Prostate gland (tissue), 2 donors: Measurements from ENCODE around the gene SCAMP4.

ENCODE experiments used
- CTCF ChIP-seq, 4 experiments: fragments of 200-600 bp in 2 of 4; fragments of 450-650 bp in 2 of 4; sonication (generic) in 2 of 4; IDR thresholded peaks; 1 replicate in 3 of 4; 2 replicates in 1 of 4; pipeline ENCODE4 v1.5.1; 2016 to 2019; ENCODE audit warnings: antibody characterized with exemption in 4 of 4, mild to moderate bottlenecking in 2 of 4, moderate library complexity in 2 of 4
- POLR2A ChIP-seq: fragments of 450-650 bp; IDR thresholded peaks from one replicate; pipeline ENCODE4 v1.6.1; 2016; ENCODE audit warnings: antibody characterized with exemption, mild to moderate bottlenecking

DNA sequence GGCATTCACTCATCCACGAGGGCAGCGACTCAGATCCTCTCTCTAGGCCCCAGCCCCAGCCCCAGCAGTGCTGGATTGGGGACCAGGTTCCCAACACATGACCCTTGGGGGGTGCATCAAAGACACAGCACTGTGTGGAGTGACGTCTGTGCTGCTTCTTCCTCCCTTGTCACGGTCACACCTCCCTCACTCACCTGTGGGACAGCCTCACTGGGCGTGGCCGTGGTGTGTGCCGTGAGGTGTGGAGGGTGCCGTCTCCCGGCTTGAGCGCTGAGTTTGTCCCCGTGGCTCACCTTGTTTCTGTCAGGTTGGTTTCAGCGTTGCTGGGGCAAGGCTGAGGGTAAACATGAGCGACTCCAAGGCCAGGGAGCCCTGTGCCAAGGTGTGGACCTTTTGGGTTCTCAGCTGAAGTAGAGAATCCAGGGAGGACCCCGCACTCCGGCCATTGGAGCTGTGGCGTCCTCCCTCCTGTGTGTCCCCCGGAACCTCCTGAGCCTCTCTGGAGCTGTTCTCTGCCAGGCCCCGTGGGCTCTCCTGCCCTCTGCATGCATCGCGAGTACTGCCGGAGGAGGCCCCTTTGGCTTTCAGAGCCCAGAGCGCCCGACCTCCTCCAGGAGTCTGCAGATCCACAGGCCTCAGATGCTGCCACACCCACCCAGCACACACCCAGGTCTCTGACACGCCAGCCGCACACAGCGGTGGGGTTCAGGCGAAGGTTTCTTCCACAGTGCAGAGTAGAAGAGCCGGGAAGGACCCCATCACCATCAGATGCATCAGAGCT is 69.4 kb downstream of the SCAMP4 start:
- TF ChIP-seq CTCF (IDR thresholded peaks at IDR 0.05) (no peak), POLR2A (no peak)
